ENCODE data around the gene SLC35G3. TPM values are rescaled to one million over a fixed set of nuclear protein-coding genes. Genes with fewer than 3 reads are reported as not detected.

Gene SLC35G3
- total and polyA plus RNA-seq, 2 of the 4 experiments (the other 2 are of a cell fraction), result not detected

DNA sequence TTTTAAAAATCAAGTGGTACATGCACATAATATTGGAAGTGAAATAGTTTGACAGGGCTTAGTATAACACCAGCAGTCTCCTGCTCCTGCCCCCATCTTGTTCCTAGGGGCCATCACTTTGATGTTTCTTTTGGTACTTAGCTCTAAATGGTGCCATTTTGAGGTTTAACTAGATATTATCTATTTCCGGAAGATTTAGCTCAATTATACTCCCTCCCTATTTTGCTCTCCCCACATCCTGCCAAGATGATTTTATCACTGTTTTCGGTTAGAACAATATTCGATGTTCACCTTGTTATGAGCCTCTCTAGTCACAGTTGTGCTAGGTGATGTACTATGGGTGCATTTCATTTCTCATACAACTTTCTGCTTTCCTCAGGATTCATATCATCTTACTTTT lies 20.0 kb upstream of the SLC35G3 start:
- H4K91ac ChIP-seq (ENCODE audit: insufficient read depth, low read depth, low read length), result no peak overlapping the region
- no peak overlapping the region for H3K23ac ChIP-seq (ENCODE audit: low read depth, low read length)
- no peak overlapping the region for H4K5ac ChIP-seq (ENCODE audit: low read depth, low read length)
- TF ChIP-seq, protein P1, sequence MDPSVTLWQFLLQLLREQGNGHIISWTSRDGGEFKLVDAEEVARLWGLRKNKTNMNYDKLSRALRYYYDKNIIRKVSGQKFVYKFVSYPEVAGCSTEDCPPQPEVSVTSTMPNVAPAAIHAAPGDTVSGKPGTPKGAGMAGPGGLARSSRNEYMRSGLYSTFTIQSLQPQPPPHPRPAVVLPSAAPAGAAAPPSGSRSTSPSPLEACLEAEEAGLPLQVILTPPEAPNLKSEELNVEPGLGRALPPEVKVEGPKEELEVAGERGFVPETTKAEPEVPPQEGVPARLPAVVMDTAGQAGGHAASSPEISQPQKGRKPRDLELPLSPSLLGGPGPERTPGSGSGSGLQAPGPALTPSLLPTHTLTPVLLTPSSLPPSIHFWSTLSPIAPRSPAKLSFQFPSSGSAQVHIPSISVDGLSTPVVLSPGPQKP (IDR thresholded peaks at IDR 0.05; ENCODE audit: borderline replicate concordance, low read depth, low read length), result no peak
- TF ChIP-seq NFE2L2 (IDR thresholded peaks at IDR 0.05; ENCODE audit: low read depth, low read length) (no peak), BHLHE40 (IDR thresholded peaks at IDR 0.05; ENCODE audit: low read depth, low read length) (no peak), MAFK (IDR thresholded peaks at IDR 0.05; ENCODE audit: low read depth, low read length) (no peak), SMC3 (IDR thresholded peaks at IDR 0.05; ENCODE audit: low read depth, low read length) (no peak)
- H2BK15ac ChIP-seq (ENCODE audit: low read depth, low read length), result no peak overlapping the region
- H3K27me3 ChIP-seq (ENCODE audit: control insufficient read depth, insufficient read depth, low read length), result peaks cover 7% of the 10 kb centered on the region
- H2BK5ac ChIP-seq (ENCODE audit: low read depth, low read length, poor library complexity, severe bottlenecking), result no peak overlapping the region
- no peak overlapping the region for H3K9ac ChIP-seq (ENCODE audit: low read depth, low read length)
- H3K4ac ChIP-seq (ENCODE audit: low read depth, low read length), result no peak overlapping the region
- BruUV-seq (replicated peaks), result no TSS peak
- no peaks in the 10 kb centered on the region for H3K4me1 ChIP-seq (ENCODE audit: control insufficient read depth, insufficient read depth, low read length)
- no peak overlapping the region for H2AK9ac ChIP-seq (replicated peaks; ENCODE audit: low read depth, low read length, poor library complexity)
- no peak for ATAC-seq (ENCODE audit: low read depth)
- ChIA-PET CTCF (no interaction called here), POLR2A (ENCODE audit: unreplicated experiment) (no interaction called here)
- dilution Hi-C loops (cut with HindIII; ENCODE audit: low sequenced_read_pairs, unreplicated experiment) (no loop called here), in situ Hi-C loops (cut with MboI; ENCODE audit: low sequenced_read_pairs) (no loop called here), intact Hi-C loops (cut with micrococcal nuclease) (no loop called here)
- no peak overlapping the region for H3K18ac ChIP-seq (ENCODE audit: low read depth, low read length)
- H2BK20ac ChIP-seq (ENCODE audit: low read depth, low read length), result no peak overlapping the region
- H4K20me1 ChIP-seq (ENCODE audit: insufficient read depth, low read length), result no peaks in the 10 kb centered on the region
- no peak for DNase-seq
- no peak overlapping the region for H2AK5ac ChIP-seq (ENCODE audit: low read depth, low read length)
- H2BK120ac ChIP-seq (ENCODE audit: low read depth, low read length), result no peak overlapping the region
- no CpG with 5 or more reads among the region's 3 CpGs for WGBS, 2 experiments (ENCODE audit: extremely low coverage in 2 of 2, insufficient read length in 1 of 2)
- H3K79me1 ChIP-seq (ENCODE audit: low read depth in 1 of 2, low read length in 2 of 2), result no peaks in the 10 kb centered on the region
- H4K8ac ChIP-seq (ENCODE audit: low read depth in 2 of 2, low read length in 2 of 2), result no peak overlapping the region
- H3K36me3 ChIP-seq (ENCODE audit: control insufficient read depth, insufficient read depth, low read length), result no peaks in the 10 kb centered on the region
- H3K4me2 ChIP-seq (ENCODE audit: low read depth, low read length), result no peak overlapping the region
- no peaks in the 10 kb centered on the region for H3K9me1 ChIP-seq (ENCODE audit: insufficient read depth, low read length)
- H2AFZ ChIP-seq (replicated peaks; ENCODE audit: low read length, poor library complexity), result no peak overlapping the region
- H3K56ac ChIP-seq (ENCODE audit: extremely low read depth, insufficient read depth, low read length), result no peak overlapping the region
- H3K14ac ChIP-seq (replicated peaks; ENCODE audit: low read depth, low read length), result no peak overlapping the region
- H3K27ac ChIP-seq (ENCODE audit: insufficient read depth, low read length), result no peak overlapping the region
- H3K4me3 ChIP-seq (ENCODE audit: insufficient read depth, low read depth, low read length), result no peak overlapping the region
- no peaks in the 10 kb centered on the region for H3K9me3 ChIP-seq (ENCODE audit: control insufficient read depth, insufficient read depth, low read length)
